OCI-LY1 (cell line): ENCODE results near the gene CARNS1.

ENCODE experiments used
- H2AFZ ChIP-seq: fragments of 200-600 bp; sonication (generic), shearing (Covaris generic); 2 replicates; pipeline ENCODE4 v1.6.0; 2014; ENCODE audit warnings: antibody characterized with exemption, mild to moderate bottlenecking, low read length
- H3F3A ChIP-seq: fragments of 200-600 bp; sonication (generic), shearing (Covaris generic); 2 replicates; pipeline ENCODE4 v1.6.0; 2014; ENCODE audit warnings: mild to moderate bottlenecking, antibody characterized with exemption, low read length, moderate library complexity; ENCODE audit not compliant: insufficient read depth
- H3K27ac ChIP-seq: fragments of 200-600 bp; sonication (generic); 2 replicates; pipeline ENCODE4 v1.5.1; 2014; ENCODE audit warnings: low read length, mixed run types, mild to moderate bottlenecking, low read depth; ENCODE audit not compliant: poor library complexity, severe bottlenecking
- H3K27me3 ChIP-seq: fragments of 200-600 bp; sonication (generic); 2 replicates; pipeline ENCODE4 v1.6.0; 2014; ENCODE audit warnings: antibody characterized with exemption, mild to moderate bottlenecking, low read length, moderate library complexity; ENCODE audit not compliant: insufficient read depth
- H3K36me3 ChIP-seq: fragments of 200-600 bp; sonication (generic); 2 replicates; pipeline ENCODE4 v1.6.1; 2014; ENCODE audit warnings: mild to moderate bottlenecking, antibody characterized with exemption, low read length, moderate library complexity, mixed read lengths; ENCODE audit not compliant: insufficient read depth
- H3K4me1 ChIP-seq: fragments of 200-600 bp; sonication (generic); 2 replicates; pipeline ENCODE4 v1.5.1; 2014; ENCODE audit warnings: mild to moderate bottlenecking, low read length, moderate library complexity; ENCODE audit not compliant: insufficient read depth, severe bottlenecking
- H3K4me2 ChIP-seq: fragments of 200-600 bp; sonication (generic), shearing (Covaris generic); 2 replicates; pipeline ENCODE4 v1.6.1; 2014; ENCODE audit warnings: low read length
- H3K4me3 ChIP-seq: fragments of 200-600 bp; sonication (generic); 2 replicates; pipeline ENCODE4 v1.5.1; 2014; ENCODE audit warnings: low read length, low read depth, mild to moderate bottlenecking, mixed read lengths; ENCODE audit not compliant: poor library complexity, severe bottlenecking
- H3K79me2 ChIP-seq: fragments of 200-600 bp; shearing (Covaris generic); 2 replicates; pipeline ENCODE4 v1.6.1; 2016; ENCODE audit warnings: mixed run types, low read length, mixed read lengths; ENCODE audit not compliant: insufficient read depth
- H3K9ac ChIP-seq: fragments of 200-600 bp; sonication (generic), shearing (Covaris generic); 2 replicates; pipeline ENCODE4 v1.6.1; 2014; ENCODE audit warnings: mild to moderate bottlenecking, low read length, mixed read lengths
- H3K9me2 ChIP-seq: fragments of 200-600 bp; sonication (generic), shearing (Covaris generic); 2 replicates; pipeline ENCODE4 v1.6.1; 2014; ENCODE audit warnings: low read depth, mild to moderate bottlenecking, low read length, mixed read lengths
- H3K9me3 ChIP-seq: fragments of 200-600 bp; shearing (Covaris generic); 2 replicates; pipeline ENCODE4 v1.6.1; 2014; ENCODE audit warnings: low read length, mixed read lengths
- H4K20me1 ChIP-seq: fragments of 200-600 bp; sonication (generic), shearing (Covaris generic); 2 replicates; pipeline ENCODE4 v1.6.0; 2016; ENCODE audit warnings: mild to moderate bottlenecking, low read length; ENCODE audit not compliant: insufficient read depth
- EZH2 ChIP-seq: fragments of 200-600 bp; sonication (generic), shearing (Covaris generic); IDR thresholded peaks from 2 replicates; pipeline ENCODE4 v1.8.0; 2017; ENCODE audit warnings: borderline replicate concordance, mixed run types, mild to moderate bottlenecking, antibody characterized with exemption, low read length, moderate library complexity, mixed read lengths
- TF ChIP-seq, protein P1 (sequence below): fragments of 200-600 bp; sonication (generic), shearing (Covaris generic); IDR thresholded peaks from 2 replicates; pipeline ENCODE4 v1.5.1; 2017; ENCODE audit warnings: mild to moderate bottlenecking, antibody characterized with exemption, low read length, moderate library complexity, mixed read lengths

CARNS1 gene

DNA sequence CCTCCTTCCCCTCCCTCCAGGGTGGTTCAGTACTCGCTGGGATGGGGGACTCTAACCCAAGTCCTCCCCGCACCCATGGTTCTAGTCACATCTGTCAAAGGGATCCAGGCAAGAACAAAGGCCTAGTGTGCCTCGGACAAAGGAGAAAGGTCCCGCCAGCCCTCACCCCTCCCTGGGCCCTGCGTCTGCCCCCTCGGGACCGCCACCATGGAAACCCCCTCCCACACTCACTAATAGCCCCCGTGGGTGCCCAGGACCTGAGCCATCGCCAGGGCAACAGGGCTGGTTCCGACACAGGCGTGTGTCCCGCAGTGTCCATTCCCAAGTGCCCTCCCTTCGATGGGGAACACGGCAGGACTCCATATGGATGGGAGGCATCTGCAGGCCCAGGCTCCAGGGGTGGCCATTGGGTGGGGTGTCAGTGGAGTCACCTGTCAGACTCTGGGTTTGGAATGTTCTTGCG is 5.1 kb upstream of the CARNS1 start:
- Histone ChIP-seq H2AFZ (no peak overlapping the region), H3K79me2 (no peaks in the 10 kb centered on the region), H3K4me1 (peaks cover 74% of the 10 kb centered on the region), H3K27ac (peak overlapping the region; percentile 93), H3K9me3 (no peaks in the 10 kb centered on the region), H3K27me3 (peaks cover 3% of the 10 kb centered on the region; the same call in 1 of the 2 replicates), H3F3A (no peaks in the 10 kb centered on the region), H4K20me1 (no peaks in the 10 kb centered on the region), H3K36me3 (peaks cover 22% of the 10 kb centered on the region; the same call in 1 of the 2 replicates), H3K4me3 (no peak overlapping the region), H3K9me2 (no peaks in the 10 kb centered on the region), H3K9ac (no peak overlapping the region), H3K4me2 (no peak overlapping the region; the same call in 1 of the 2 replicates)
- TF ChIP-seq, protein P1, sequence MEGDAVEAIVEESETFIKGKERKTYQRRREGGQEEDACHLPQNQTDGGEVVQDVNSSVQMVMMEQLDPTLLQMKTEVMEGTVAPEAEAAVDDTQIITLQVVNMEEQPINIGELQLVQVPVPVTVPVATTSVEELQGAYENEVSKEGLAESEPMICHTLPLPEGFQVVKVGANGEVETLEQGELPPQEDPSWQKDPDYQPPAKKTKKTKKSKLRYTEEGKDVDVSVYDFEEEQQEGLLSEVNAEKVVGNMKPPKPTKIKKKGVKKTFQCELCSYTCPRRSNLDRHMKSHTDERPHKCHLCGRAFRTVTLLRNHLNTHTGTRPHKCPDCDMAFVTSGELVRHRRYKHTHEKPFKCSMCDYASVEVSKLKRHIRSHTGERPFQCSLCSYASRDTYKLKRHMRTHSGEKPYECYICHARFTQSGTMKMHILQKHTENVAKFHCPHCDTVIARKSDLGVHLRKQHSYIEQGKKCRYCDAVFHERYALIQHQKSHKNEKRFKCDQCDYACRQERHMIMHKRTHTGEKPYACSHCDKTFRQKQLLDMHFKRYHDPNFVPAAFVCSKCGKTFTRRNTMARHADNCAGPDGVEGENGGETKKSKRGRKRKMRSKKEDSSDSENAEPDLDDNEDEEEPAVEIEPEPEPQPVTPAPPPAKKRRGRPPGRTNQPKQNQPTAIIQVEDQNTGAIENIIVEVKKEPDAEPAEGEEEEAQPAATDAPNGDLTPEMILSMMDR, result no peak
- no peak for TF ChIP-seq EZH2

DNA sequence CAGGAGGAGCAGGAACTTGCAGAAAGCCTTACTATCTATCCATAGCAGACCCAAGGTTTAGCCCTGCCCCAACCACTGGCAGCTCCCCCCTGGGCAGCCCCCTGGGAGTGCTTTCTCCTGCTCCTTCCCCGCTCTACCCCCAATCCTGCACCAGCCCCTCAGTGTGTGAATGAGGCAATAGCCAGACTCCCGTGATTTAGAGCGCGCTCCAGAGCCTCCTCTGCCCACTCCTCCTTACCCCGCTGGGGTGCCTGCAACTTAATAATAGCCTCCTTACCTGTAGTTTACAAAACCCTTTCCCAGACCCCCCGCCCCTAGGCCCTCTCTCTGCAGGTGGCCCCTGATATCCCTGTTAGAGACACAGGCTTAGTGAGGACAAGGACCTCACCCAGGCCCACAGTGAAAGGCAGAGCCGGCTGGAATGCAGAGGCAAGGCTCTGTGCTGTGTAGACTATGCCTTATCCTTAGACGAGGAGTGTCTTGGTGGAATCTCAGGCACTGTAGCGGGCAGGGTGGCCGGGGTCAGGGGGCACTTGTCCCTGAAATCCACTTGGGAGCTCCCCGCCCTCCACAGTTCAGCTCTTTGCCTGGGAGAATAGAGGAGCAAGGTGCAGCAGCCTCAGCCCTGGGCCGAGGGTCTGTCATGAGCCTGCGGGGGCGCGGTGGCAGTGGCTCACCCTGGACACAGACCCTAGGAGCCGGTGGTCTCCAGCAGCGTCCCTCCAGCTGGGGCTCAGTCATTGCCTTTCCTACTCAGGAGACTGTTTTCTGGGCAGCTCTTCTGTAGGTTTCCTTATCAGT is 4.3 kb upstream of the CARNS1 start:
- no peak for TF ChIP-seq EZH2
- TF ChIP-seq, protein P1, result no peak
- Histone ChIP-seq H3K9ac (no peak overlapping the region; the same call in 1 of the 2 replicates), H3K27me3 (peaks cover 3% of the 10 kb centered on the region; the same call in 1 of the 2 replicates), H4K20me1 (no peaks in the 10 kb centered on the region), H3K4me1 (peaks cover 71% of the 10 kb centered on the region), H2AFZ (no peak overlapping the region), H3K9me2 (no peaks in the 10 kb centered on the region), H3K4me2 (no peak overlapping the region; the same call in 1 of the 2 replicates), H3K4me3 (no peak overlapping the region), H3K27ac (no peak overlapping the region), H3K79me2 (no peaks in the 10 kb centered on the region), H3K9me3 (no peaks in the 10 kb centered on the region), H3F3A (no peaks in the 10 kb centered on the region), H3K36me3 (peaks cover 17% of the 10 kb centered on the region; the same call in 1 of the 2 replicates)

DNA sequence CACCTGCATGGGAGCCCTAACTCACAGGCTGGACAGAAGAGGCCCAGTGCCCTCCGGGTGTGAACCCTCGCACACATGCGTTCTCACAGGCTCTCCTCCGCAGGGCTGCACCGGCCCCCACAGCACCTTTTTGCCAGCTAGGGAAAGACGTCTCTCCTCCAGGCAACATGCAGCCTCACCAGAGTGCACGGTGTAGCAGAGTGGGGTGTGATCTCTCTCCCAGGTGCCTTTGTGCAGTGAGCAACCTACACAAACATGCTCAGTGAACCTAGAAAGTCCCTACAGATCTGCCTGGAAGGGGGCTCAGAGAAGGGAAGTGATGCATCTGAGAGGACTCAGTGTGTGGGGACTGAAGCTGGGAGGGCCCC is 3.7 kb upstream of the CARNS1 start:
- Histone ChIP-seq H3K27ac (no peak overlapping the region), H3K36me3 (peaks cover 14% of the 10 kb centered on the region; the same call in 1 of the 2 replicates), H3K9ac (no peak overlapping the region; the same call in 1 of the 2 replicates), H3K4me1 (peaks cover 71% of the 10 kb centered on the region), H3K79me2 (no peaks in the 10 kb centered on the region), H2AFZ (no peak overlapping the region), H4K20me1 (no peaks in the 10 kb centered on the region), H3K4me3 (no peak overlapping the region), H3K9me2 (no peaks in the 10 kb centered on the region), H3F3A (no peaks in the 10 kb centered on the region), H3K4me2 (no peak overlapping the region; the same call in 1 of the 2 replicates), H3K27me3 (peaks cover 3% of the 10 kb centered on the region; the same call in 1 of the 2 replicates), H3K9me3 (no peaks in the 10 kb centered on the region)
- TF ChIP-seq, protein P1, result no peak
- TF ChIP-seq EZH2, result no peak
